ENCODE results near the gene NLRP13. TPM values are rescaled to one million over a fixed set of nuclear protein-coding genes. Genes with fewer than 3 reads are reported as not detected.
"Not testable (repeated sequence)": the region's sequence is repeated elsewhere in the genome, so short reads cannot be mapped to it uniquely, and the experiment has no call there.

NLRP13 gene
- polyA plus RNA-seq, 1 of the 3 experiments (the other 2 are of a cell fraction): not detected

GRCh38 chr19:55930996-55931515 lies 1.1 kb downstream of the NLRP13 start:
- Histone ChIP-seq H3K27me3 (ENCODE audit: insufficient read depth) (peaks cover 36% of the 10 kb centered on the region; the same call in 1 of the 2 replicates), H3K4me1 (ENCODE audit: control insufficient read depth in 1 of 2, insufficient read depth in 2 of 2, low read depth in 1 of 2, low read length in 1 of 2) (no peaks in the 10 kb centered on the region), H3K4me2 (no peak overlapping the region), H4K20me1 (ENCODE audit: insufficient read depth) (no peaks in the 10 kb centered on the region), H3K4me3 (ENCODE audit: low read depth in 2 of 2, low read length in 1 of 2) (no peak overlapping the region), H3K36me3 (replicated peaks in 1 of 2; ENCODE audit: control insufficient read depth in 1 of 2, insufficient read depth in 2 of 2, low read length in 1 of 2) (no peaks in the 10 kb centered on the region), H3K79me2 (ENCODE audit: insufficient read depth) (no peaks in the 10 kb centered on the region), H3K27ac (ENCODE audit: low read depth in 2 of 2, low read length in 1 of 2) (no peak overlapping the region), H3K9me3 (no peaks in the 10 kb centered on the region), H3K9ac (no peak overlapping the region), H2AFZ (ENCODE audit: low read depth) (no peak overlapping the region), H3K9me2 (no peaks in the 10 kb centered on the region), H3F3A (replicated peaks; ENCODE audit: insufficient read depth) (no peaks in the 10 kb centered on the region)
- 17% methylated on average over 14 of the region's 14 CpGs for WGBS (ENCODE audit: low lambda C conversion rate)
- ChIA-PET POLR2A (no interaction called here), CTCF (no interaction called here)
- DNase-seq: no peak
- TF ChIP-seq CHD2 (IDR thresholded peaks at IDR 0.05; ENCODE audit: low read length, partially characterized antibody): no peak
- no peak for TF ChIP-seq GABPA (IDR thresholded peaks at IDR 0.05; ENCODE audit: low read depth)
- no peak for TF ChIP-seq SMC3 (IDR thresholded peaks at IDR 0.05; ENCODE audit: low read depth, low read length)
- no peak for TF ChIP-seq TCF12 (IDR thresholded peaks at IDR 0.05)
- no peak for TF ChIP-seq FOXJ3 (CRISPR knock-in tag; IDR thresholded peaks at IDR 0.05)
- TF ChIP-seq SIN3A (IDR thresholded peaks at IDR 0.05; ENCODE audit: borderline replicate concordance, low read depth, low read length): no peak
- TF ChIP-seq TEAD4 (IDR thresholded peaks at IDR 0.05; ENCODE audit: borderline replicate concordance, insufficient read depth): no peak
- TF ChIP-seq RXRA (IDR thresholded peaks at IDR 0.05; ENCODE audit: borderline replicate concordance, low read depth): no peak
- no peak for TF ChIP-seq YY1 (IDR thresholded peaks at IDR 0.05; ENCODE audit: low read depth)
- TF ChIP-seq TAF1 (IDR thresholded peaks at IDR 0.05; ENCODE audit: borderline replicate concordance, low read depth, low read length): no peak
- no peak for TF ChIP-seq GATA2 (CRISPR knock-in tag; IDR thresholded peaks at IDR 0.05)
- TF ChIP-seq RCOR1 (IDR thresholded peaks at IDR 0.05; ENCODE audit: low read length): no peak
- no peak for TF ChIP-seq JUND (IDR thresholded peaks at IDR 0.05)

DNA sequence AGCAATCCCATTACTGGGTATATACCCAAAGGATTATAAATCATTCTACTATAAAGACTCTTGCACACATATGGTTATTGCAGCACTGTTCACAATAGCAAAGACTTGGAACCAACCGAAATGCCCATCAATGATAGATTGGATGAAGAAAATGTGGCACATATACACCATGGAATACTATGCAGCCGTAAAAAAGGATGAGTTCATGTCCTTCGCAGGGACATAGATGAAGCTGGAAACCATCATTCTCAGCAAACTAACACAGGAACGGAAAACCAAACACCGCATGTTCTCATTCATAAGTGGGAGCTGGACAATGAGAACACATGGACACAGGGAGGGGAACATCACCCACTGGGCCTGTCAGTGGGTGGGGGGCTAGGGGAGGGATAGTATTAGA lies 2.9 kb downstream of the NLRP13 start:
- H3K4me3 ChIP-seq (ENCODE audit: low read depth in 2 of 2, low read length in 1 of 2); POLR2A ChIA-PET; H3K4me2 ChIP-seq; H2AFZ ChIP-seq (ENCODE audit: low read depth); H3K9me3 ChIP-seq; H3K9ac ChIP-seq; H3K27ac ChIP-seq (ENCODE audit: low read depth in 2 of 2, low read length in 1 of 2); H3K79me2 ChIP-seq (ENCODE audit: insufficient read depth); CTCF ChIA-PET; H4K20me1 ChIP-seq (ENCODE audit: insufficient read depth); DNase-seq; H3K4me1 ChIP-seq (ENCODE audit: control insufficient read depth in 1 of 2, insufficient read depth in 2 of 2, low read depth in 1 of 2, low read length in 1 of 2); H3F3A ChIP-seq (replicated peaks; ENCODE audit: insufficient read depth); H3K9me2 ChIP-seq; H3K36me3 ChIP-seq (replicated peaks in 1 of 2; ENCODE audit: control insufficient read depth in 1 of 2, insufficient read depth in 2 of 2, low read length in 1 of 2): not testable (repeated sequence)
- WGBS (ENCODE audit: low lambda C conversion rate): 31% methylated on average over 5 of the region's 5 CpGs
- H3K27me3 ChIP-seq (ENCODE audit: insufficient read depth): peaks cover 19% of the 10 kb centered on the region; the same call in 1 of the 2 replicates

GRCh38 chr19:55927991-55928390 lies 4.1 kb downstream of the NLRP13 start:
- H3K36me3 ChIP-seq (replicated peaks in 1 of 2; ENCODE audit: control insufficient read depth in 1 of 2, insufficient read depth in 2 of 2, low read length in 1 of 2): no peaks in the 10 kb centered on the region
- no peaks in the 10 kb centered on the region for H4K20me1 ChIP-seq (ENCODE audit: insufficient read depth)
- H3K9me3 ChIP-seq: no peaks in the 10 kb centered on the region
- no peak overlapping the region for H3K4me2 ChIP-seq
- H3K27me3 ChIP-seq (ENCODE audit: insufficient read depth): peaks cover 8% of the 10 kb centered on the region; the same call in 1 of the 2 replicates
- no peaks in the 10 kb centered on the region for H3F3A ChIP-seq (replicated peaks; ENCODE audit: insufficient read depth)
- WGBS (ENCODE audit: low lambda C conversion rate): under 1% methylated on average over 7 of the region's 8 CpGs
- DNase-seq: no peak
- H3K9ac ChIP-seq: no peak overlapping the region
- CTCF ChIA-PET: no interaction called here
- no peak overlapping the region for H2AFZ ChIP-seq (ENCODE audit: low read depth)
- H3K4me3 ChIP-seq (ENCODE audit: low read depth in 2 of 2, low read length in 1 of 2): no peak overlapping the region
- H3K4me1 ChIP-seq (ENCODE audit: control insufficient read depth in 1 of 2, insufficient read depth in 2 of 2, low read depth in 1 of 2, low read length in 1 of 2): no peaks in the 10 kb centered on the region
- H3K27ac ChIP-seq (ENCODE audit: low read depth in 2 of 2, low read length in 1 of 2): no peak overlapping the region
- POLR2A ChIA-PET: no interaction called here
- no peaks in the 10 kb centered on the region for H3K79me2 ChIP-seq (ENCODE audit: insufficient read depth)
- no peaks in the 10 kb centered on the region for H3K9me2 ChIP-seq
- TF ChIP-seq RCOR1 (IDR thresholded peaks at IDR 0.05; ENCODE audit: low read length) (no peak), GATA2 (CRISPR knock-in tag; IDR thresholded peaks at IDR 0.05) (no peak), FOXM1 (IDR thresholded peaks at IDR 0.05; ENCODE audit: low read depth) (no peak), NFIC (IDR thresholded peaks at IDR 0.05; ENCODE audit: borderline replicate concordance) (no peak), TCF12 (IDR thresholded peaks at IDR 0.05) (no peak), CTCF (IDR thresholded peaks at IDR 0.05) (no peak), GABPA (IDR thresholded peaks at IDR 0.05; ENCODE audit: low read depth) (no peak), MEF2A (IDR thresholded peaks at IDR 0.05; ENCODE audit: borderline replicate concordance, low read depth) (no peak), CHD2 (IDR thresholded peaks at IDR 0.05; ENCODE audit: low read length, partially characterized antibody) (no peak), TAF1 (IDR thresholded peaks at IDR 0.05; ENCODE audit: borderline replicate concordance, low read depth, low read length) (no peak)
- TF ChIP-seq, protein P1, sequence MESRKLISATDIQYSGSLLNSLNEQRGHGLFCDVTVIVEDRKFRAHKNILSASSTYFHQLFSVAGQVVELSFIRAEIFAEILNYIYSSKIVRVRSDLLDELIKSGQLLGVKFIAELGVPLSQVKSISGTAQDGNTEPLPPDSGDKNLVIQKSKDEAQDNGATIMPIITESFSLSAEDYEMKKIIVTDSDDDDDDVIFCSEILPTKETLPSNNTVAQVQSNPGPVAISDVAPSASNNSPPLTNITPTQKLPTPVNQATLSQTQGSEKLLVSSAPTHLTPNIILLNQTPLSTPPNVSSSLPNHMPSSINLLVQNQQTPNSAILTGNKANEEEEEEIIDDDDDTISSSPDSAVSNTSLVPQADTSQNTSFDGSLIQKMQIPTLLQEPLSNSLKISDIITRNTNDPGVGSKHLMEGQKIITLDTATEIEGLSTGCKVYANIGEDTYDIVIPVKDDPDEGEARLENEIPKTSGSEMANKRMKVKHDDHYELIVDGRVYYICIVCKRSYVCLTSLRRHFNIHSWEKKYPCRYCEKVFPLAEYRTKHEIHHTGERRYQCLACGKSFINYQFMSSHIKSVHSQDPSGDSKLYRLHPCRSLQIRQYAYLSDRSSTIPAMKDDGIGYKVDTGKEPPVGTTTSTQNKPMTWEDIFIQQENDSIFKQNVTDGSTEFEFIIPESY (IDR thresholded peaks at IDR 0.05; ENCODE audit: borderline replicate concordance, low read depth): no peak
- TF ChIP-seq, protein P2, sequence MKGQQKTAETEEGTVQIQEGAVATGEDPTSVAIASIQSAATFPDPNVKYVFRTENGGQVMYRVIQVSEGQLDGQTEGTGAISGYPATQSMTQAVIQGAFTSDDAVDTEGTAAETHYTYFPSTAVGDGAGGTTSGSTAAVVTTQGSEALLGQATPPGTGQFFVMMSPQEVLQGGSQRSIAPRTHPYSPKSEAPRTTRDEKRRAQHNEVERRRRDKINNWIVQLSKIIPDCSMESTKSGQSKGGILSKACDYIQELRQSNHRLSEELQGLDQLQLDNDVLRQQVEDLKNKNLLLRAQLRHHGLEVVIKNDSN (IDR thresholded peaks at IDR 0.05; ENCODE audit: borderline replicate concordance, low read depth): no peak

Data from SK-N-SH (cell line).